ENCODE measurements around the gene TRIM45.

TRIM45 gene

DNA sequence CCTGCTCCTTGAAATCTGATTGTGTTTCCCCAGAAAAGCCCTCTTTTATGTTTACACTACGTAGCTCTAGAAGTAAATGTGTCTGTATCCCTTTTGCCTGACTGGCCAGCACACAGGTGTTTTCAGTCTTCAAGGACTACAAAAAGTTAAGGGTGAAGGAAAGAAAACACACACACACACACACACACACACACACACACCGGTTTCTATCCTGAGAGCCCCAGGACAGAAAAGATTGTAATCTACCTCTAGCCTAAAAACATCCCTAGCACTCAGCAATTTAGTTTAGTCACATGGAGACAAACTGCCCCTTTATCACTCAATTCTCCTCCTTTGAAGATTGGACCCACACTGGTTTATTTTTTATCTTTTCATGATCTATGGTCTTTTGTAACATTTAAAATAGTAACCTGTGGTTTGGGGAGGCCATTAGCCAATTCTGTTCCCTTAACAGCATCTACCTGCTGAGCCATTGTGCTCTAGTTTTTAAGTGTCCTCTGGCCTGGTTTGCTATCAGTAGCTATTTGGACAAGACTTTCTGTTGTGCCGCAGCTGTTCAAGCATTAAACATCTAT, 15.8 kb upstream of the TRIM45 start:
- DNase-seq (ENCODE audit: low spot score): no peak
- H3K27me3 ChIP-seq (ENCODE audit: insufficient read depth, poor library complexity, severe bottlenecking): no peaks in the 10 kb centered on the region

GRCh38 chr1:117136749-117137148, 15.2 kb upstream of the TRIM45 start:
- no peak for TF ChIP-seq CTCF (IDR thresholded peaks at IDR 0.05; ENCODE audit: poor library complexity, severe bottlenecking)
- Histone ChIP-seq H3K27me3 (ENCODE audit: insufficient read depth, poor library complexity, severe bottlenecking) (no peaks in the 10 kb centered on the region), H3K36me3 (ENCODE audit: low read depth) (no peaks in the 10 kb centered on the region), H3K27ac (ENCODE audit: poor library complexity, severe bottlenecking) (no peak overlapping the region), H3K4me3 (ENCODE audit: severe bottlenecking) (no peak overlapping the region), H3K9me3 (ENCODE audit: severe bottlenecking) (no peaks in the 10 kb centered on the region), H3K4me1 (ENCODE audit: insufficient read depth, poor library complexity, severe bottlenecking) (no peaks in the 10 kb centered on the region)
- DNase-seq (ENCODE audit: low spot score) (no peak), ATAC-seq (ENCODE audit: low read depth) (no peak)

More for the DNA sequence above, 15.8 kb upstream of the TRIM45 start:
- no peaks in the 10 kb centered on the region for H3K4me1 ChIP-seq (ENCODE audit: insufficient read depth, poor library complexity, severe bottlenecking)
- H3K9me3 ChIP-seq (ENCODE audit: severe bottlenecking): no peaks in the 10 kb centered on the region
- no peaks in the 10 kb centered on the region for H3K36me3 ChIP-seq (ENCODE audit: low read depth)
- H3K4me3 ChIP-seq (ENCODE audit: severe bottlenecking): no peak overlapping the region
- H3K27ac ChIP-seq (ENCODE audit: poor library complexity, severe bottlenecking): no peak overlapping the region
- ATAC-seq (ENCODE audit: low read depth): no peak
- TF ChIP-seq CTCF (IDR thresholded peaks at IDR 0.05; ENCODE audit: poor library complexity, severe bottlenecking): no peak

DNA sequence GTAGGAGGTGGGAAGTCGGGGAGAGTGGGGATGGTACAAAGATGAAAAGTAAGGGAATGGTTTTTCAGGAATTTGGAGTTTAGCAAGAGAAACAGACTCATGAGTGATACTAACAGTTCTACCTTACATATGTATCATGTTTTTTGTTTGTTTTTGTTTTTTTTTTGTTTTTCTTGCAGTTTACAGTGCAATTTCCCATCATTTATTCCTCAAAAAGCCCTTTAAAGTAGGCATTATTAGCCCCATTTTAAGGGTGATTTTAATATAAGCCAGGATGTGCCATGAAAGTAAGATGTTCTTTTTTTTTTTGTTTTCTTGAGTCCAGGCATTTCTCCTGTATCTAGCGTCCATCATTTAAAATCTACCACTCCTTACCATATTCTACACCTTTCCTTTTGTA, 13.8 kb upstream of the TRIM45 start:
- Histone ChIP-seq H3K4me3 (ENCODE audit: severe bottlenecking) (no peak overlapping the region), H3K27ac (ENCODE audit: poor library complexity, severe bottlenecking) (no peak overlapping the region), H3K27me3 (ENCODE audit: insufficient read depth, poor library complexity, severe bottlenecking) (no peaks in the 10 kb centered on the region), H3K4me1 (ENCODE audit: insufficient read depth, poor library complexity, severe bottlenecking) (no peaks in the 10 kb centered on the region), H3K36me3 (ENCODE audit: low read depth) (no peaks in the 10 kb centered on the region), H3K9me3 (ENCODE audit: severe bottlenecking) (no peaks in the 10 kb centered on the region)
- no peak for ATAC-seq (ENCODE audit: low read depth)
- no peak for DNase-seq (ENCODE audit: low spot score)
- no peak for TF ChIP-seq CTCF (IDR thresholded peaks at IDR 0.05; ENCODE audit: poor library complexity, severe bottlenecking)

DNA sequence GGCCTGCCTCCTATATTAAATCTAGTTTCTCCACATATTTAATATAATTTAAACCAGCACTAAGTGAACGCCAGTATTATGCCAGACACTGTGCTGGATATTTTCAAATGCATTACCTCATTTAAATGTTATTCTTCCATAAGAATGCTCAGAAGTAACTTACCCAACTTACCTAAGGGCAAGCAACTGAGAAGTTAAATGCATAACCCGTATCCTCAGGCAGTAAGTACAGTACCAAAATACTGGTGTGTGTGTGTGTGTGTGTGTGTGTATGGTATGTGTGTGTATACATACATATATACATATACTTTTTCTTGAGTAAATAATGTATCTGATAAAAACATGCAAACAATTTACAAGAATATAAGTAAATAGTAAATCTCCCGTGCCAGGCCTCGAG, 9.0 kb upstream of the TRIM45 start:
- no peak for TF ChIP-seq CTCF (IDR thresholded peaks at IDR 0.05; ENCODE audit: poor library complexity, severe bottlenecking)
- no peaks in the 10 kb centered on the region for H3K27me3 ChIP-seq (ENCODE audit: insufficient read depth, poor library complexity, severe bottlenecking)
- ATAC-seq (ENCODE audit: low read depth) (no peak), DNase-seq (ENCODE audit: low spot score) (no peak)
- no peaks in the 10 kb centered on the region for H3K4me1 ChIP-seq (ENCODE audit: insufficient read depth, poor library complexity, severe bottlenecking)
- no peak overlapping the region for H3K27ac ChIP-seq (ENCODE audit: poor library complexity, severe bottlenecking)
- no peaks in the 10 kb centered on the region for H3K36me3 ChIP-seq (ENCODE audit: low read depth)
- H3K4me3 ChIP-seq (ENCODE audit: severe bottlenecking): no peak overlapping the region
- no peaks in the 10 kb centered on the region for H3K9me3 ChIP-seq (ENCODE audit: severe bottlenecking)

GRCh38 chr1:117128323-117129079, 7.0 kb upstream of the TRIM45 start:
- H3K27me3 ChIP-seq (ENCODE audit: insufficient read depth, poor library complexity, severe bottlenecking): no peaks in the 10 kb centered on the region
- no peak for DNase-seq (ENCODE audit: low spot score)

More at GRCh38 chr1:117128323-117129079, 7.0 kb upstream of the TRIM45 start:
- H3K36me3 ChIP-seq (ENCODE audit: low read depth): no peaks in the 10 kb centered on the region
- H3K4me1 ChIP-seq (ENCODE audit: insufficient read depth, poor library complexity, severe bottlenecking): no peaks in the 10 kb centered on the region
- TF ChIP-seq CTCF (IDR thresholded peaks at IDR 0.05; ENCODE audit: poor library complexity, severe bottlenecking): peak; percentile 82
- no peak overlapping the region for H3K4me3 ChIP-seq (ENCODE audit: severe bottlenecking)
- peak; percentile 55; the same call in 2 of the 3 replicates for ATAC-seq (ENCODE audit: low read depth)
- H3K27ac ChIP-seq (ENCODE audit: poor library complexity, severe bottlenecking): no peak overlapping the region
- no peaks in the 10 kb centered on the region for H3K9me3 ChIP-seq (ENCODE audit: severe bottlenecking)

All from RWPE2 (cell line).